ELF-1 (cell line): ENCODE measurements around the gene SIRT1.
"Not testable (repeated sequence)": the region's sequence is repeated elsewhere in the genome, so short reads cannot be mapped to it uniquely, and the experiment has no call there.

Experiments
- DNase-seq: peaks from one replicate; pipeline ENCODE4 v3.0.0-alpha.2; 2016; ENCODE audit warnings: low read depth, low spot score

SIRT1 gene

DNA sequence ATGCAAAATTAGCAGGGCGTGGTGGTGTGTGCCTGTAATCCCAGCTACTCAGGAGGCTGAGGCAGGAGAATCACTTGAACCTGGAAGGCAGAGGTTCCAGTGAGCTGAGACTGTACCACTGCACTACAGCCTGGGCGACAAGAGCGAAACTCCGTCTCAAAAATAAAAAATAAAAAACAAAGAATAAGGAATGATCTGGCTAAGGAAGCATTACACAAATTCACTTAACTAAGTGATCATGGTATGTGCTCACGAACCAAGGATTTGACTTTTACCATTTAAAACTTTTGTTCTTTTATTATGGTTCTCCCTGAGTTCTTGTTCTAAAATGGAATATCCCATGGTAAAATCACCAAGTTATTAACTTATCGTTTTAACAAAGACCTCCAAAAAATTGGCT is 71.2 kb downstream of the SIRT1 start:
- no peak for DNase-seq

DNA sequence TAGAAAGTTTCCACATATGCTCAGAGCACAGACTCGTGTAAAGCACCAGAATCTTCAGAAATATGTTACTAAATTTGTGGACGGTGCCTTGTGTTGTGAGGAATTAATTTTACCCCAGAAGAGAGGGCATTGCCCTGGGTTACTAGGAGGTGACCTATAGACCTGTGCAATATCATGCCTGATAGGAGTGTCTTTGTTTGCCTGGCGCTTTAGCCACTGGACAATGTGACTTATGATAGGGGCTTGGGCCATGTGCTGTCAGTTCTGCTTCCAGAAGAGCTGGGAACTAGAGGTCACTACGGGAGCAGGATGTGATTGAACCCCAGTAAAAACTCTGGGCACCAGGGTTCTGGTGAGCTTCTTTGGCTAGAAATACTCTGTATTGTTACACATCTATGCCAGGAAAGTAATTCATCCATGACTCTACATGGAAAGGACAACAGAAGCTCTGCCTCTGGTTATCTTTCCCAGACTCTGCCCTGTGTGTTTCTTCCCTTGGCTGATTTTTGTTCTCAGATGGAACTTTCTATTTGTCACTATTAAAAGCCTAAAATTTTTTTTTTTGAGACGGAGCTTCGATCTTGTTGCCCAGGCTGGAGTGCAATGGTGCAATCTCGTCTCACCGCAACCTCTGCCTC is 75.5 kb downstream of the SIRT1 start:
- DNase-seq, result no peak

DNA sequence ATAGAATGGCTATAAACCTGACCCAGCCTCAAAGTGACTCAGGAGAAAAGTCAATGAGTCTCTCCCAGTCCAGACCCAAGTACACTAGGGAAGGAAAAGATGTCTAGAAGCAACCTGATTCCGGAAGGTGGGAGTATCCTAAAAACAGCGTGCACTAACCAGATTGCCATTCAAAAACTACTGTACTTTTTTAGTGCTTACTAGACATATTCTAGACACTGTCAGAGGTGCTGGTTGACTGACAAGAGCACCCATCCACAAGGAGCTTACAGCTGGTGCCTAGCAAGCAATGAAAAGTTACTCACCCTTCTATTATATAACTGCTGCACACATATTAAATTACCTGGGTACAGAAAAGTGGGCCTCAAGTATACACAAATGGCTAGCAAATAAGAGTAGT is 81.0 kb downstream of the SIRT1 start:
- no peak for DNase-seq

DNA sequence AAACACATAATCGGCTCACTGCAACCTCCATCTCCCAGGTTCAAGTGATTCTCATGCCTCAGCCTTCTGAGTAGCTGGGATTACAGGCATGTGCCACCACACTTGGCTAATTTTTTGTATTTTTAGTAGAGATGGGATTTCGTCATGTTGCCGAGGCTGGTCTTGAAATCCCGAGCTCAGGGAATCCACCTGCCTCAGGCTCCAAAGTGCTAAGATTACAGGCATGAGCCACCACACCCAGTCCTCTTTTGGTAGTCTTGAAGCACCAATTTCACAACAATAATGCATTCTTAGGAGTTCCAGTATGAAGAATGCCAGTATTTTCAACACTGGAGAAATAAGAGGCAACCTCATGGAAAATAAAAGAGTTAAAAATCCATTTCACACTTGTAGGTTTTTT is 81.6 kb downstream of the SIRT1 start:
- not testable (repeated sequence) for DNase-seq
